Lung (tissue), 12 donors: ENCODE data around the gene SOCS2. TPM values are rescaled to one million over a fixed set of nuclear protein-coding genes. Genes with fewer than 3 reads are reported as not detected.

Experiments
- ATAC-seq: fragments of 200-7000 bp; cut with Tn5 transposase; one replicate; pipeline ENCODE4 v1.9.1; 2020; ENCODE audit warnings: moderate number of reproducible peaks; ENCODE audit not compliant: insufficient read depth, low FRiP score
- DNase-seq, 3 donors: peaks; one replicate each; pipeline ENCODE4 v3.0.0-alpha.2; 2013 to 2017
- H3K27ac ChIP-seq, 2 donors: one replicate each; pipeline ENCODE4 v1.5.1; 2013; ENCODE audit warnings: mild to moderate bottlenecking in 2 of 2, moderate library complexity in 2 of 2, control low read depth in 1 of 2, inconsistent platforms in 1 of 2, low read depth in 1 of 2, low read length in 1 of 2
- H3K27me3 ChIP-seq, 3 donors: one replicate each; pipeline ENCODE4 v1.5.1; 2013; ENCODE audit warnings: low read length in 2 of 3; ENCODE audit not compliant: control insufficient read depth in 3 of 3, insufficient read depth in 3 of 3
- H3K36me3 ChIP-seq, 4 donors: one replicate each; pipeline ENCODE4 v1.5.1; 2013; ENCODE audit warnings: low read length in 4 of 4, mild to moderate bottlenecking in 1 of 4, moderate library complexity in 1 of 4; ENCODE audit not compliant: control insufficient read depth in 4 of 4, insufficient read depth in 4 of 4
- H3K4me1 ChIP-seq, 5 donors: one replicate each; pipeline ENCODE4 v1.5.1; 2013; ENCODE audit warnings: low read length in 5 of 5, mild to moderate bottlenecking in 2 of 5, moderate library complexity in 1 of 5; ENCODE audit not compliant: control insufficient read depth in 5 of 5, insufficient read depth in 5 of 5
- H3K4me3 ChIP-seq: one replicate; pipeline ENCODE4 v1.5.1; 2013; ENCODE audit warnings: mild to moderate bottlenecking, control low read depth, moderate library complexity
- H3K9ac ChIP-seq, 2 donors: one replicate each; pipeline ENCODE4 v1.5.1; 2013; ENCODE audit warnings: low read length in 2 of 2, control low read depth in 1 of 2; ENCODE audit not compliant: insufficient read depth in 1 of 2
- H3K9me3 ChIP-seq, 4 donors: one replicate each; pipeline ENCODE4 v1.5.1; 2013; ENCODE audit warnings: low read length in 3 of 4, mild to moderate bottlenecking in 1 of 4, moderate library complexity in 1 of 4; ENCODE audit not compliant: control insufficient read depth in 4 of 4, insufficient read depth in 3 of 4
- CTCF ChIP-seq: IDR thresholded peaks from 2 replicates; pipeline ENCODE4 v1.5.1; 2012; ENCODE audit warnings: mild to moderate bottlenecking; ENCODE audit errors: control extremely low read depth, extremely low read depth
- WGBS, 2 donors: extraction: QIAGEN DNeasy Blood & Tissue Kit; methylation state at CpG; one replicate each; pipeline ENCODE4 v1.1.7; 2013; 5-methylcytosine and 5-hydroxymethylcytosine counted together
- polyA plus RNA-seq, 2 donors: library from polyadenylated mRNA; stranded (reverse); fragments of 200-250 nt; gene quantifications; one replicate each; pipeline ENCODE4 v1.2.1, GENCODE V29; 2013
- total RNA-seq, 2 donors: library from RNA; depleted of rRNA in 1 of 2; stranded (reverse); fragments of >200 nt in 1 of 2; gene quantifications; one replicate each; pipeline ENCODE4 v1.2.1, GENCODE V29; 2014 to 2021
- donor health status: control.
- donor health status: control.
- donor health status: Bipolar disorder and iron deficiency.
- donor health status: healthy.
- donor health status: DM: yes; HTN: yes; CAD: no.

Gene SOCS2
- total and polyA plus RNA-seq, 4 donors, result 26.9 to 45.1 (median 32.7) TPM

GRCh38 chr12:93583627-93584392 is 11.3 kb downstream of the SOCS2 start:
- no peak for ATAC-seq
- no peak overlapping the region for H3K27ac ChIP-seq
- TF ChIP-seq CTCF, result no peak
- H3K27me3 ChIP-seq, result no peaks in the 10 kb centered on the region
- DNase-seq, result no peak
- H3K4me3 ChIP-seq, result no peak overlapping the region
- H3K9me3 ChIP-seq, result peaks cover 0 to 2% (median 0%) of the 10 kb centered on the region in 4 donors
- no peak overlapping the region for H3K9ac ChIP-seq
- H3K4me1 ChIP-seq, result peaks cover 0 to 4% (median 0%) of the 10 kb centered on the region in 5 donors
- peaks cover 0 to 6% (median 3%) of the 10 kb centered on the region in 4 donors for H3K36me3 ChIP-seq
- 91% methylated on average over 5 of the region's 5 CpGs for WGBS, 2 donors

GRCh38 chr12:93585247-93585646 is 12.8 kb downstream of the SOCS2 start:
- peaks cover 0 to 2% (median 0%) of the 10 kb centered on the region in 4 donors for H3K9me3 ChIP-seq
- ATAC-seq (no peak), DNase-seq (no peak)
- no peak overlapping the region for H3K9ac ChIP-seq
- TF ChIP-seq CTCF, result no peak
- WGBS, 2 donors, result 60 to 80% methylated on average over 2 of the region's 2 CpGs
- peaks cover 0 to 6% (median 0%) of the 10 kb centered on the region in 4 donors for H3K36me3 ChIP-seq
- H3K27me3 ChIP-seq, result no peaks in the 10 kb centered on the region
- H3K27ac ChIP-seq, result no peak overlapping the region
- H3K4me3 ChIP-seq, result no peak overlapping the region
- peaks cover 0 to 2% (median 0%) of the 10 kb centered on the region in 5 donors for H3K4me1 ChIP-seq

GRCh38 chr12:93587611-93588010 is 15.1 kb downstream of the SOCS2 start:
- Histone ChIP-seq H3K9ac (no peak overlapping the region), H3K4me3 (no peak overlapping the region), H3K4me1 (peaks cover 0 to 6% (median 0%) of the 10 kb centered on the region in 5 donors), H3K27ac (no peak overlapping the region), H3K9me3 (no peaks in the 10 kb centered on the region), H3K36me3 (peaks cover 0 to 6% (median 0%) of the 10 kb centered on the region in 4 donors), H3K27me3 (no peaks in the 10 kb centered on the region)
- DNase-seq (no peak), ATAC-seq (no peak)
- TF ChIP-seq CTCF, result no peak
- WGBS, 2 donors, result 48 to 75% methylated on average over 5 of the region's 5 CpGs
